Transverse colon (tissue), 4 donors: ENCODE measurements around the gene RAB4A. TPM values are rescaled to one million over a fixed set of nuclear protein-coding genes. Genes with fewer than 3 reads are reported as not detected.

Experiments used
- DNase-seq: peaks from one replicate; pipeline ENCODE4 v3.0.0-alpha.2; 2019
- H3K27ac ChIP-seq, 4 donors: fragments of 200-600 bp; sonication (generic); 2 replicates each; pipeline ENCODE4 v1.5.1; 2016 to 2018; ENCODE audit warnings: inconsistent platforms in 4 of 4
- H3K27me3 ChIP-seq: fragments of 200-600 bp; sonication (generic); 2 replicates; pipeline ENCODE4 v1.5.1; 2017; ENCODE audit warnings: inconsistent platforms
- H3K36me3 ChIP-seq, 4 donors: fragments of 200-600 bp; sonication (generic); 2 replicates each; pipeline ENCODE4 v1.5.1; 2017 to 2019; ENCODE audit warnings: inconsistent platforms in 4 of 4
- H3K4me1 ChIP-seq, 4 donors: fragments of 200-600 bp; sonication (generic); 2 replicates each; pipeline ENCODE4 v1.5.1; 2017 to 2020; ENCODE audit warnings: inconsistent platforms in 4 of 4
- H3K4me3 ChIP-seq, 4 donors: fragments of 200-600 bp; sonication (generic); 1 replicate in 1 of 4; 2 replicates in 3 of 4; pipeline versions ENCODE4 v1.5.1 to v1.6.1; 2017 to 2019; ENCODE audit warnings: inconsistent platforms in 4 of 4
- H3K9me3 ChIP-seq, 2 donors: fragments of 200-600 bp; sonication (generic); 2 replicates each; pipeline ENCODE4 v1.5.1; 2017 to 2019; ENCODE audit warnings: inconsistent platforms in 2 of 2
- CTCF ChIP-seq, 5 experiments: fragments of 200-600 bp in 3 of 5; fragments of 450-650 bp in 2 of 5; sonication (generic) in 3 of 5; IDR thresholded peaks; 1 replicate in 2 of 5; 2 replicates in 3 of 5; pipeline ENCODE4 v1.5.1; 2016 to 2017; ENCODE audit warnings: antibody characterized with exemption in 5 of 5, inconsistent platforms in 3 of 5, mild to moderate bottlenecking in 2 of 5, moderate library complexity in 1 of 5
- EP300 ChIP-seq: sonication (generic); formaldehyde crosslinking; IDR thresholded peaks from one replicate; pipeline ENCODE4 v1.6.1; 2017; ENCODE audit warnings: antibody characterized with exemption, low read depth
- POLR2A ChIP-seq: fragments of 450-650 bp; IDR thresholded peaks from one replicate; pipeline ENCODE4 v1.6.1; 2016; ENCODE audit warnings: antibody characterized with exemption, mild to moderate bottlenecking, moderate library complexity
- POLR2AphosphoS5 ChIP-seq, 3 donors: sonication (generic); formaldehyde crosslinking; IDR thresholded peaks; one replicate each; pipeline ENCODE4 v1.6.1; 2016; ENCODE audit warnings: antibody characterized with exemption in 3 of 3
- WGBS, 2 donors: methylation state at CpG; one replicate each; pipeline ENCODE4 v1.1.5; 2018; ENCODE audit warnings: low coverage in 1 of 2; 5-methylcytosine and 5-hydroxymethylcytosine counted together
- in situ Hi-C, 4 donors: fragments of 200-750 bp; cut with MboI; loops; one replicate each; pipeline versions ENCODE4 v1.15.0 to v1.15.1; 2017; ENCODE audit warnings: low sequenced_read_pairs in 3 of 4, low pct_ligation_motif_present in 1 of 4, low pct_unique_long_range_greater_than_20kb in 1 of 4
- intact Hi-C: fragments of 100-400 bp; cut with DNase I; formaldehyde crosslinking; loops from one replicate; pipeline ENCODE4 v1.15.1; 2023; ENCODE audit warnings: low total_unique reads
- total RNA-seq, 4 donors: library from RNA; depleted of rRNA; stranded (reverse); fragments of >200 nt; gene quantifications; one replicate each; pipeline ENCODE4 v1.1.0, GENCODE V29; 2016

The RAB4A gene
- total RNA-seq, 4 donors from 2014 or later: 7.4 to 56.9 (median 28.0) TPM

GRCh38 chr1:229272164-229273158 is 1.6 kb downstream of the RAB4A start:
- Histone ChIP-seq H3K36me3 (no peaks in the 10 kb centered on the region), H3K4me1 (peaks cover 16 to 62% (median 31%) of the 10 kb centered on the region in 4 donors), H3K27ac (peak overlapping the region; percentile 86 to 90 (median 87)), H3K4me3 (peak overlapping the region; percentile 67 to 90 (median 80)), H3K27me3 (no peaks in the 10 kb centered on the region), H3K9me3 (no peaks in the 10 kb centered on the region)
- in situ Hi-C loops (loop anchor here in 3 of 4 donors (25.0 kb wide), 2 partner anchors 215 to 1040 kb away; no protein-coding TSS in a partner anchor), intact Hi-C loops (no loop called here)
- TF ChIP-seq CTCF (IDR thresholded peaks at IDR 0.05) (no peak), EP300 (no peak), POLR2A (no peak), POLR2AphosphoS5 (IDR thresholded peaks at IDR 0.05) (no peak)
- 45 to 63% methylated on average over 7 to 11 of the region's 11 CpGs for WGBS, 2 donors
- DNase-seq: no peak

- Histone ChIP-seq H3K36me3 (no peaks in the 10 kb centered on the region), H3K27ac (peak overlapping the region; percentile 61 to 90 (median 87)), H3K4me3 (peak overlapping the region in 1 of 4 donors; percentile 67), H3K4me1 (peaks cover 16 to 74% (median 31%) of the 10 kb centered on the region in 4 donors), H3K9me3 (no peaks in the 10 kb centered on the region), H3K27me3 (no peaks in the 10 kb centered on the region)
- intact Hi-C loops (no loop called here), in situ Hi-C loops (loop anchor here in 3 of 4 donors (25.0 kb wide), 2 partner anchors 214 to 1039 kb away; no protein-coding TSS in a partner anchor)
- WGBS, 2 donors: 56 to 69% methylated on average over 2 to 7 of the region's 7 CpGs
- peak in 1 of 3 donors; percentile 43 for TF ChIP-seq POLR2AphosphoS5 (IDR thresholded peaks at IDR 0.05)
- TF ChIP-seq EP300: no peak
- no peak for DNase-seq
Observed at GRCh38 chr1:229273507-229274232, 2.8 kb downstream of the RAB4A start.

DNA sequence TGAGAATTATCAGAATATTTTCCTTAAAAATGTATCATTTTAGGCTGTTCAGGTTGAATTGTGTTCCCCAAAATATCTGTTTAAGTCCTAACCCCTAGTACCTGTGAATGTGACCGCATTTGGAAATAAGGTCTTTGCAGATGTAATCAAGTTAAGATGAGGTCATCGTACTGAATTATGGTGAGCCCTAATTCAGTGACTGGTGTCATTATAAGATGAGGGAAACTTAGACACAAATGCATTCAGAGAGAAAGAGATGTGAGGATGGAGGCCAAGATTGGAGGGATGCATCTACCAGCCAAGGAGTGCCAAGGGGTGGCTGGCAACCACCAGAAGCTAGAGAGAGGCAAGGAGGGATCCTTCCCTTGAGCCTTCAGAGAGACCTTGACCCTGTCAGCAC is 4.1 kb downstream of the RAB4A start:
- peaks cover 17 to 86% (median 35%) of the 10 kb centered on the region in 4 donors for H3K4me1 ChIP-seq
- WGBS, 2 donors: 83 to 87% methylated on average over 2 of the region's 2 CpGs
- no peak overlapping the region for H3K4me3 ChIP-seq
- H3K27me3 ChIP-seq: no peaks in the 10 kb centered on the region
- intact Hi-C loops (no loop called here), in situ Hi-C loops (no loop called here)
- no peak for TF ChIP-seq EP300
- TF ChIP-seq POLR2A: no peak
- TF ChIP-seq CTCF (IDR thresholded peaks at IDR 0.05): no peak
- TF ChIP-seq POLR2AphosphoS5 (IDR thresholded peaks at IDR 0.05): no peak
- DNase-seq: no peak
- no peaks in the 10 kb centered on the region for H3K9me3 ChIP-seq
- H3K36me3 ChIP-seq: no peaks in the 10 kb centered on the region
- peak overlapping the region in 1 of 4 donors; percentile 4 for H3K27ac ChIP-seq

DNA sequence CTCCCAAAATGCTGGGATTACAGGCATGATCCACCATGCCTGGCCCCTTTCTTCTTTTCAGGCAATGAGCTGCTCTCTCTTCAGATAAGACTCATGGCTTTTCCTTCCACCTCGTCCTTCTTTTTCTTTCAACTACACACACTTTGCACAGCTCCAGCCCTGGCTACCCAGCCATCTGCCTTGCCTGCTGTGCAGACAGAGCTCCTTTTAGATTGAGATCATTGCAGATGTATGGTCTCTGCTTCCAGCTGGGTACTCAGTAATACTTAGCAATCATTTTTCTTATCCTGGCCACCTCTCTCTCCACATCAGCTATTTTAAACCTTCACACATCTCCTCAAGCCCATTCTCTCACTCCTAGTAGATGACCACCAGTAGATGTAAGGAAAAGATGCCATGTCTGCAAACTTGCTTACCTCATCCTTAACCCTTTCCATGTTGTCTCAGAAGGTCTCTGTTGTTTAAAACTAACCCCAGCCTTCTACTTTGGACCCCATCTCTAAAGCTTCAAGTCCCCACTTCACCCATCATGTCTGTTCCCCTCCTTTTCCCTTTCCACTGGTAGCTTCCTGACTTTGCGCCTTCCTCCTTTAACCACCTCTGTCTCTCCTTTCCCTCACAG is 7.3 kb downstream of the RAB4A start:
- 87 to 88% methylated on average over 2 of the region's 2 CpGs for WGBS, 2 donors
- intact Hi-C loops (no loop called here), in situ Hi-C loops (no loop called here)
- no peaks in the 10 kb centered on the region for H3K9me3 ChIP-seq
- no peak overlapping the region for H3K4me3 ChIP-seq
- no peak for DNase-seq
- H3K27ac ChIP-seq: no peak overlapping the region
- no peaks in the 10 kb centered on the region for H3K36me3 ChIP-seq
- TF ChIP-seq POLR2A (no peak), POLR2AphosphoS5 (IDR thresholded peaks at IDR 0.05) (no peak), EP300 (no peak), CTCF (IDR thresholded peaks at IDR 0.05) (no peak)
- H3K27me3 ChIP-seq: no peaks in the 10 kb centered on the region
- H3K4me1 ChIP-seq: peaks cover 9 to 94% (median 38%) of the 10 kb centered on the region in 4 donors
